ENCODE measurements around the gene DIAPH2. TPM values are rescaled to one million over a fixed set of nuclear protein-coding genes. Genes with fewer than 3 reads are reported as not detected.

DIAPH2 gene
- total RNA-seq, 4 donors from 2014 or later = 11.1 to 26.5 (median 18.7) TPM

- intact Hi-C loops (cut with DNase I) = no loop called here
- no peaks in the 10 kb centered on the region for H3K27me3 ChIP-seq
- H3K27ac ChIP-seq = no peak overlapping the region
- TF ChIP-seq POLR2A (IDR thresholded peaks at IDR 0.05) (no peak), CTCF (IDR thresholded peaks at IDR 0.05) (no peak)
- no peaks in the 10 kb centered on the region for H3K36me3 ChIP-seq
- H3K9me3 ChIP-seq = no peaks in the 10 kb centered on the region
- H3K4me1 ChIP-seq = no peaks in the 10 kb centered on the region
- no peak overlapping the region for H3K4me3 ChIP-seq (replicated peaks in 1 of 3)
- no peak for DNase-seq
- WGBS, 2 donors = 75 to 86% methylated on average over 3 of the region's 3 CpGs
Observed at GRCh38 chrX:96924581-96924980, 239.9 kb downstream of the DIAPH2 start.

GRCh38 chrX:96929036-96929435 lies 244.4 kb downstream of the DIAPH2 start:
- Histone ChIP-seq H3K27me3 (no peaks in the 10 kb centered on the region), H3K4me1 (no peaks in the 10 kb centered on the region), H3K27ac (no peak overlapping the region), H3K36me3 (no peaks in the 10 kb centered on the region), H3K9me3 (no peaks in the 10 kb centered on the region), H3K4me3 (replicated peaks in 1 of 3) (no peak overlapping the region)
- intact Hi-C loops (cut with DNase I) = no loop called here
- DNase-seq = no peak
- TF ChIP-seq POLR2A (IDR thresholded peaks at IDR 0.05) (no peak), CTCF (IDR thresholded peaks at IDR 0.05) (no peak)

GRCh38 chrX:96957718-96958117 lies 273.1 kb downstream of the DIAPH2 start:
- no peaks in the 10 kb centered on the region for H3K36me3 ChIP-seq
- H3K4me1 ChIP-seq = no peaks in the 10 kb centered on the region
- DNase-seq = no peak
- H3K27me3 ChIP-seq = no peaks in the 10 kb centered on the region
- WGBS, 2 donors = 96% methylated on average over 4 of the region's 4 CpGs
- H3K9me3 ChIP-seq = no peaks in the 10 kb centered on the region
- H3K4me3 ChIP-seq (replicated peaks in 1 of 3) = no peak overlapping the region
- H3K27ac ChIP-seq = no peak overlapping the region
- intact Hi-C loops (cut with DNase I) = no loop called here
- TF ChIP-seq POLR2A (IDR thresholded peaks at IDR 0.05) (no peak), CTCF (IDR thresholded peaks at IDR 0.05) (no peak)

- H3K4me1 ChIP-seq = no peaks in the 10 kb centered on the region
- no peaks in the 10 kb centered on the region for H3K36me3 ChIP-seq
- no peaks in the 10 kb centered on the region for H3K9me3 ChIP-seq
- TF ChIP-seq POLR2A (IDR thresholded peaks at IDR 0.05) (no peak), CTCF (IDR thresholded peaks at IDR 0.05) (no peak)
- H3K27ac ChIP-seq = no peak overlapping the region
- intact Hi-C loops (cut with DNase I) = no loop called here
- DNase-seq = no peak
- H3K27me3 ChIP-seq = no peaks in the 10 kb centered on the region
- no peak overlapping the region for H3K4me3 ChIP-seq (replicated peaks in 1 of 3)
- 60 to 66% methylated on average over 4 of the region's 4 CpGs for WGBS, 2 donors
Observed at GRCh38 chrX:96971812-96972211, 287.2 kb downstream of the DIAPH2 start.

- no peak for DNase-seq
- no peaks in the 10 kb centered on the region for H3K9me3 ChIP-seq
- no peaks in the 10 kb centered on the region for H3K27me3 ChIP-seq
- H3K36me3 ChIP-seq = no peaks in the 10 kb centered on the region
- intact Hi-C loops (cut with DNase I) = no loop called here
- TF ChIP-seq POLR2A (IDR thresholded peaks at IDR 0.05) (no peak), CTCF (IDR thresholded peaks at IDR 0.05) (no peak)
- H3K4me3 ChIP-seq (replicated peaks in 1 of 3) = no peak overlapping the region
- no peak overlapping the region for H3K27ac ChIP-seq
- H3K4me1 ChIP-seq = no peaks in the 10 kb centered on the region
- WGBS, 2 donors = 95 to 100% methylated on average over 1 of the region's 1 CpG
Observed at GRCh38 chrX:96978906-96979305, 294.3 kb downstream of the DIAPH2 start.
